GM21529 (cell line): Measurements from ENCODE around the gene NCAPD2.
A peak's percentile ranks its signal among the peaks of the same experiment; 100 is the strongest.
"Not testable (repeated sequence)": the region's sequence is repeated elsewhere in the genome, so short reads cannot be mapped to it uniquely, and the experiment has no call there.

Source experiments
- ATAC-seq: cut with Tn5 transposase; IDR thresholded peaks from one replicate; pipeline ENCODE4 v1.9.1; 2021; ENCODE audit not compliant: unreplicated experiment

NCAPD2 gene

GRCh38 chr12:6464531-6464930 is 29.4 kb upstream of the NCAPD2 start:
- ATAC-seq = no peak

- no peak for ATAC-seq
Observed at GRCh38 chr12:6465467-6466183, 28.3 kb upstream of the NCAPD2 start.

- ATAC-seq = no peak
Observed at GRCh38 chr12:6466184-6466573, 27.7 kb upstream of the NCAPD2 start.

GRCh38 chr12:6466751-6467150 is 27.2 kb upstream of the NCAPD2 start:
- ATAC-seq = not testable (repeated sequence)

- ATAC-seq = not testable (repeated sequence)
Observed at GRCh38 chr12:6467571-6468282, 26.2 kb upstream of the NCAPD2 start.

GRCh38 chr12:6468283-6468575 is 25.7 kb upstream of the NCAPD2 start:
- no peak for ATAC-seq

- ATAC-seq = no peak
Observed at GRCh38 chr12:6469092-6469491, 24.8 kb upstream of the NCAPD2 start.

GRCh38 chr12:6469609-6470374 is 24.1 kb upstream of the NCAPD2 start:
- ATAC-seq = no peak

GRCh38 chr12:6470375-6471163 is 23.3 kb upstream of the NCAPD2 start, which contains the start of gene VAMP1:
VAMP1 (minus strand) TSS chr12:6470677; CDS start chr12:6470531, 146 bp downstream.
- peak; percentile 86 for ATAC-seq

GRCh38 chr12:6471989-6472360 is 21.9 kb upstream of the NCAPD2 start:
- no peak for ATAC-seq

GRCh38 chr12:6472491-6472890 is 21.4 kb upstream of the NCAPD2 start:
- ATAC-seq = no peak

- ATAC-seq = not testable (repeated sequence)
Observed at GRCh38 chr12:6475233-6475975, 18.5 kb upstream of the NCAPD2 start.

GRCh38 chr12:6476489-6476888 is 17.4 kb upstream of the NCAPD2 start:
- no peak for ATAC-seq

- ATAC-seq = not testable (repeated sequence)
Observed at GRCh38 chr12:6477601-6478377, 16.1 kb upstream of the NCAPD2 start.

GRCh38 chr12:6478416-6478815 is 15.5 kb upstream of the NCAPD2 start:
- ATAC-seq = no peak

GRCh38 chr12:6488240-6488639 is 5.7 kb upstream of the NCAPD2 start:
- ATAC-seq = no peak

GRCh38 chr12:6489449-6489848 is 4.5 kb upstream of the NCAPD2 start:
- ATAC-seq = no peak

GRCh38 chr12:6490673-6491072 is 3.2 kb upstream of the NCAPD2 start:
- ATAC-seq = not testable (repeated sequence)

GRCh38 chr12:6492838-6493496 is 935 bp upstream of the NCAPD2 start, which contains the start of gene MRPL51:
MRPL51 (minus strand) TSS chr12:6493262; CDS start chr12:6493136, 126 bp downstream.
- ATAC-seq = peak; percentile 54
